Vagina (tissue), 2 donors: Measurements from ENCODE around the gene USP6NL. TPM values are rescaled to one million over a fixed set of nuclear protein-coding genes. Genes with fewer than 3 reads are reported as not detected.

Experiments
- DNase-seq, 2 donors: peaks; one replicate each; pipeline ENCODE4 v3.0.0-alpha.2; 2017; ENCODE audit errors: extremely low spot score in 2 of 2
- H3K27ac ChIP-seq: fragments of 200-600 bp; sonication (generic); one replicate; pipeline ENCODE4 v1.5.1; 2019
- H3K27me3 ChIP-seq: fragments of 200-600 bp; sonication (generic); one replicate; pipeline ENCODE4 v1.5.1; 2019
- H3K36me3 ChIP-seq, 2 donors: fragments of 200-600 bp; sonication (generic); one replicate each; pipeline ENCODE4 v1.5.1; 2017 to 2019
- H3K4me1 ChIP-seq: fragments of 200-600 bp; sonication (generic); one replicate; pipeline ENCODE4 v1.5.1; 2019
- H3K4me3 ChIP-seq, 2 donors: fragments of 200-600 bp; sonication (generic); 1 replicate in 1 of 2; 2 replicates in 1 of 2; pipeline ENCODE4 v1.5.1; 2016 to 2019
- H3K9me3 ChIP-seq: fragments of 200-600 bp; sonication (generic); one replicate; pipeline ENCODE4 v1.5.1; 2019
- CTCF ChIP-seq, 3 experiments: fragments of 450-650 bp in 2 of 3; fragments of 200-600 bp in 1 of 3; sonication (generic) in 1 of 3; IDR thresholded peaks; one replicate each; pipeline ENCODE4 v1.5.1; 2017 to 2019; ENCODE audit warnings: antibody characterized with exemption in 3 of 3, mild to moderate bottlenecking in 2 of 3, moderate library complexity in 2 of 3
- POLR2A ChIP-seq, 2 donors: fragments of 450-650 bp; IDR thresholded peaks; one replicate each; pipeline ENCODE4 v1.6.1; 2017; ENCODE audit warnings: antibody characterized with exemption in 2 of 2, mild to moderate bottlenecking in 2 of 2, moderate library complexity in 2 of 2
- POLR2AphosphoS5 ChIP-seq, 2 donors: sonication (generic); formaldehyde crosslinking; IDR thresholded peaks; one replicate each; pipeline ENCODE4 v1.9.0; 2017; ENCODE audit warnings: antibody characterized with exemption in 2 of 2, mild to moderate bottlenecking in 2 of 2, low read depth in 1 of 2; ENCODE audit not compliant: insufficient read depth in 1 of 2
- intact Hi-C: fragments of 100-400 bp; cut with DNase I; formaldehyde crosslinking; loops from one replicate; pipeline ENCODE4 v1.15.1; 2023
- total RNA-seq: library from RNA; depleted of rRNA; stranded (reverse); fragments of >200 nt; gene quantifications from one replicate; pipeline ENCODE4 v1.2.3, GENCODE V29; 2016

The USP6NL gene
- total RNA-seq, 1 donor from 2014 or later = 23.3 TPM

- intact Hi-C loops = no loop called here
- no peak for DNase-seq
- no peaks in the 10 kb centered on the region for H3K27me3 ChIP-seq
- H3K36me3 ChIP-seq = no peaks in the 10 kb centered on the region
- peaks cover 6% of the 10 kb centered on the region for H3K4me1 ChIP-seq
- H3K9me3 ChIP-seq = no peaks in the 10 kb centered on the region
- H3K4me3 ChIP-seq = no peak overlapping the region
- TF ChIP-seq POLR2A (IDR thresholded peaks at IDR 0.05) (no peak), CTCF (IDR thresholded peaks at IDR 0.05) (no peak)
- no peak overlapping the region for H3K27ac ChIP-seq
Observed at GRCh38 chr10:11598712-11599397, 12.6 kb downstream of the USP6NL start.

GRCh38 chr10:11597470-11597869 is 14.0 kb downstream of the USP6NL start:
- H3K4me1 ChIP-seq = peaks cover 6% of the 10 kb centered on the region
- no peaks in the 10 kb centered on the region for H3K27me3 ChIP-seq
- no peaks in the 10 kb centered on the region for H3K36me3 ChIP-seq
- intact Hi-C loops = no loop called here
- no peak for TF ChIP-seq POLR2A (IDR thresholded peaks at IDR 0.05)
- TF ChIP-seq POLR2AphosphoS5 (IDR thresholded peaks at IDR 0.05; ENCODE audit: insufficient read depth in 1 of 2, low read depth in 1 of 2) = no peak
- no peak for TF ChIP-seq CTCF (IDR thresholded peaks at IDR 0.05)
- DNase-seq = no peak
- no peak overlapping the region for H3K4me3 ChIP-seq
- H3K9me3 ChIP-seq = no peaks in the 10 kb centered on the region
- no peak overlapping the region for H3K27ac ChIP-seq

GRCh38 chr10:11595395-11595692 is 16.1 kb downstream of the USP6NL start:
- Histone ChIP-seq H3K4me1 (peaks cover 6% of the 10 kb centered on the region), H3K9me3 (no peaks in the 10 kb centered on the region), H3K4me3 (no peak overlapping the region), H3K36me3 (no peaks in the 10 kb centered on the region), H3K27ac (no peak overlapping the region), H3K27me3 (no peaks in the 10 kb centered on the region)
- intact Hi-C loops = no loop called here
- no peak for TF ChIP-seq POLR2AphosphoS5 (IDR thresholded peaks at IDR 0.05; ENCODE audit: insufficient read depth in 1 of 2, low read depth in 1 of 2)
- TF ChIP-seq POLR2A (IDR thresholded peaks at IDR 0.05) = no peak
- no peak for TF ChIP-seq CTCF (IDR thresholded peaks at IDR 0.05)
- DNase-seq = no peak

GRCh38 chr10:11594589-11595394 is 16.7 kb downstream of the USP6NL start:
- no peak overlapping the region for H3K27ac ChIP-seq
- peaks cover 6% of the 10 kb centered on the region for H3K4me1 ChIP-seq
- intact Hi-C loops = no loop called here
- no peak overlapping the region for H3K4me3 ChIP-seq
- no peaks in the 10 kb centered on the region for H3K36me3 ChIP-seq
- H3K27me3 ChIP-seq = no peaks in the 10 kb centered on the region
- DNase-seq = no peak
- H3K9me3 ChIP-seq = no peaks in the 10 kb centered on the region
- TF ChIP-seq POLR2A (IDR thresholded peaks at IDR 0.05) = no peak
- no peak for TF ChIP-seq POLR2AphosphoS5 (IDR thresholded peaks at IDR 0.05; ENCODE audit: insufficient read depth in 1 of 2, low read depth in 1 of 2)
- TF ChIP-seq CTCF (IDR thresholded peaks at IDR 0.05) = no peak

- no peaks in the 10 kb centered on the region for H3K4me1 ChIP-seq
- no peak overlapping the region for H3K27ac ChIP-seq
- no peaks in the 10 kb centered on the region for H3K9me3 ChIP-seq
- H3K4me3 ChIP-seq = no peak overlapping the region
- no peaks in the 10 kb centered on the region for H3K27me3 ChIP-seq
- TF ChIP-seq POLR2AphosphoS5 (IDR thresholded peaks at IDR 0.05; ENCODE audit: insufficient read depth in 1 of 2, low read depth in 1 of 2) (no peak), CTCF (IDR thresholded peaks at IDR 0.05) (no peak), POLR2A (IDR thresholded peaks at IDR 0.05) (no peak)
- intact Hi-C loops = no loop called here
- DNase-seq = no peak
- H3K36me3 ChIP-seq = no peaks in the 10 kb centered on the region
Observed at GRCh38 chr10:11593612-11594011, 17.8 kb downstream of the USP6NL start.
